ENCODE data around the gene CCDC181.
A peak's percentile ranks its signal among the peaks of the same experiment; 100 is the strongest.
"Not testable (repeated sequence)": the region's sequence is repeated elsewhere in the genome, so short reads cannot be mapped to it uniquely, and the experiment has no call there.

CCDC181 gene

DNA sequence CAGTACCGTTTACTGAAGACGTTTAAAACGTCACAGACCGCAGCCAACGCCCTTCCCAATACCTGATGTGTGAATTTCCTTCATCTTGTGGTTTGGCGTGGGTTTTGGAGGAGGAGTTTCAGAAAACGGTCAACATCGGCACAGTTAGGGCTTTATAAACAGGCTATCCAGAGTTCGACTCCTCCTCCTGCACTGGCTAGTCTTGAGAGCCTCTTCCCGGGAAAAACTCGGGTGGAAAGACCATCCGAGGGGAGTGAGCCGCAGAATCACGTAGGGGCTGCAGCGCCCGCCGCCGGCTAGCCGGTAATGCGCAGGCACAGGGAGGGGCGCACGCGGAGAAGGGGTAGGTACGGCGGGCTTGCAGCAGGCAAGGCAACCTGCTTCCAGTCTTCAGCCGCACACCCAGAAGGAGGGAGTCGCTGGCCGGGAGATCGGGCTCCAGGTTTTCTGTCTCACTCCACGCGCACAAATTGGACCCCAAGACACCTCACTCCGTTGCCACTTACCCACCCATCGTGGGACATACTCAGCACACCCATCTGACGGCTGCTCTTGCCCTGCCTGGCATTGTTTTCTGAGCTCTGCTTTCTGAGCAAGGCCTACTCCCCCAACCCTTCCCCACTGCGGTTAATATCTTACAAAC, 33.0 kb upstream of the CCDC181 start:
- no peak overlapping the region for H3K27ac ChIP-seq (ENCODE audit: low read depth, low read length)
- H3K36me3 ChIP-seq (ENCODE audit: insufficient read depth, low read length), result no peaks in the 10 kb centered on the region
- peaks cover 9% of the 10 kb centered on the region for H3K4me1 ChIP-seq (ENCODE audit: insufficient read depth, low read length)
- no peaks in the 10 kb centered on the region for H3K9me3 ChIP-seq (ENCODE audit: low read length)
- H3K9ac ChIP-seq (ENCODE audit: low read length), result no peak overlapping the region
- peaks cover 0 to 8% of the 10 kb centered on the region in 2 donors for H3K27me3 ChIP-seq (ENCODE audit: control insufficient read depth in 1 of 2, insufficient read depth in 2 of 2, low read length in 2 of 2)
- peak overlapping the region in 1 of 2 donors; percentile 60 for H3K4me3 ChIP-seq (ENCODE audit: low read depth in 1 of 2, low read length in 2 of 2)

DNA sequence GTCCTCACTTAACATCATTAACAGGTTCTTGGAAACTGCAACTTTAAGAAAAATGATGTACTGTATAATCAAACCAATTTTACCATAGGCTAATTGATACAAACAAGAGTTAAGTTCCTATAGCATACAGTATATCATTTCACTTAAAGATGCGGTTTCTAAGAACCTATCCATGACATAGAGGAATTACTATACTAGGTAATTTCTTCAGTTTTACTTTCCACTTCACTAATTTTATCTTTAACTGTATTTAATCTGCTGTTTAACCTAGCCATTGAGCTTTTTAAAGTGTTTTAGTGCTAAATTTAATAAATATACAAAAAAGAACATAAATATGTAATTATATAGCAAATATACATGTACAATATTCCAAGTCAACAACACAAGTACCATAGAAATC, 30.2 kb upstream of the CCDC181 start:
- no peak overlapping the region for H3K27ac ChIP-seq (ENCODE audit: low read depth, low read length)
- peaks cover 9% of the 10 kb centered on the region for H3K4me1 ChIP-seq (ENCODE audit: insufficient read depth, low read length)
- no peak overlapping the region for H3K9ac ChIP-seq (ENCODE audit: low read length)
- H3K9me3 ChIP-seq (ENCODE audit: low read length), result no peaks in the 10 kb centered on the region
- H3K27me3 ChIP-seq (ENCODE audit: control insufficient read depth in 1 of 2, insufficient read depth in 2 of 2, low read length in 2 of 2), result peaks cover 0 to 8% of the 10 kb centered on the region in 2 donors
- H3K36me3 ChIP-seq (ENCODE audit: insufficient read depth, low read length), result no peaks in the 10 kb centered on the region
- no peak overlapping the region for H3K4me3 ChIP-seq (ENCODE audit: low read depth in 1 of 2, low read length in 2 of 2)

DNA sequence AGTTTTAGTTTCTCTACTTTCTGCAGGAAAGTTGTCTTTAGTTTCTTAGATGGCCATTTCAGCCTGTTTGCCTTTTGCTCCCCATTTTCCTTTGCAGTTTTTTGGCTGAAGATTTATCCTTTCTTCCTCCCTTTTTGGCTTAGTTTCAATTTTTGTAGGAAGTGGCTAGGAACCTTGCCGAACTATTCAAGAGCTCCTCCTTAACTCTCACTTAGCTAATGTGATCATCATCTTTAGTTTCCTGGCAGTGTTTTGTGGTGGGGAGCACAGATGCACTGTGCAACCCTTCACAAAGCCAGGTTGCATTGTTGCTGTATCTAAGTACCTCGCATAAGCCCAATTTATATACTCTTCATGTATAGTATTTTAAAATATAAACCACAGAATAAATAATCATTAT, 28.8 kb upstream of the CCDC181 start:
- Histone ChIP-seq H3K9me3 (ENCODE audit: low read length) (no peaks in the 10 kb centered on the region), H3K4me1 (ENCODE audit: insufficient read depth, low read length) (peaks cover 9% of the 10 kb centered on the region), H3K36me3 (ENCODE audit: insufficient read depth, low read length) (no peaks in the 10 kb centered on the region), H3K9ac (ENCODE audit: low read length) (no peak overlapping the region), H3K27me3 (ENCODE audit: control insufficient read depth in 1 of 2, insufficient read depth in 2 of 2, low read length in 2 of 2) (peaks cover 0 to 8% of the 10 kb centered on the region in 2 donors), H3K27ac (ENCODE audit: low read depth, low read length) (no peak overlapping the region), H3K4me3 (ENCODE audit: low read depth in 1 of 2, low read length in 2 of 2) (no peak overlapping the region)

DNA sequence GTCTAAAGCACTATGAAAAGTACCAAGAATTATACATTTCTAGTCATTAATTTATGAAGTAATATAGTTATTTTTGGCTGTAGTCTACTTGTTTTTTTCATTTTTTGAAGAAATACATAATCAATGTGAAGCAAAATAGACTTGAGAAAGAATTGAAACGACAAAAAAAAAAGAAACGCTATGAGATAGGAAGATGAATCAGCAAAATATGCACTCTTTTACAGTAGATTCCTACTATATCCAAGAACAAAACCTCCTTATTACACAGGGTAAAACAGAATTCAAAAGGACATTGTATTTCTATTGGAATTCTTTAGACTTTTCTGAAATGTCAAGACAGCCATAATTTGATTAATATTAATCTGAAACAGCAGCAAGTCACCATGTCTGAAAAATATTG, 25.6 kb upstream of the CCDC181 start:
- Histone ChIP-seq H3K9me3 (ENCODE audit: low read length) (no peaks in the 10 kb centered on the region), H3K4me1 (ENCODE audit: insufficient read depth, low read length) (no peaks in the 10 kb centered on the region), H3K27ac (ENCODE audit: low read depth, low read length) (no peak overlapping the region), H3K36me3 (ENCODE audit: insufficient read depth, low read length) (no peaks in the 10 kb centered on the region), H3K4me3 (ENCODE audit: low read depth in 1 of 2, low read length in 2 of 2) (no peak overlapping the region), H3K9ac (ENCODE audit: low read length) (no peak overlapping the region), H3K27me3 (ENCODE audit: control insufficient read depth in 1 of 2, insufficient read depth in 2 of 2, low read length in 2 of 2) (no peaks in the 10 kb centered on the region)

DNA sequence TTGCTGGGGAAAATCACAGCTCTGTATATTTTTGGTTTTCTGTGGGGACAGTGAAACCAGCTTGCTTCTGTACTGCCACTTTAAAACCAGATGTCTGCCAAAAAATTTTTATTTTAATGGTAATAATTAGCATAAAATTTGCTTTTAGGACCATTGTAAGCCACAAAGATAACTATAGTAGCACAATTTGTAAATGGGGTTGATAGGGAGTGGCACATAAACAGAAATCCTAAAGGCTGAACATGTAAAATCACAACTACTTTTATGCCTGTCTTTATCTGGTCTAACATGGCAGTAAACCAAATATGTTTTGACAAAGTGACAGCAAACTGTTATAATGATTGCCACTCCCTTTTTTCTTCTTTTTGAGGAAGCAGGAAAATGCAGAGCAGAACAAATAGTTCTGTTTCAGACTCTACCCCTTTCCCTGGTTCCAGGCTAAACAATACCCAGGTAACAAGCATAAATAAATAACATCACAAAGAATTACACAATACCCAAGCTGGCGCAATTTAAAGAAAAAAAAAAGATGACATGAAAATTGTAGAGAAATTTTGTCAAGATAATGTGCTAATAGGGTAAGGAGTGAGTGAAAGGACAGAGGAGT, 24.0 kb upstream of the CCDC181 start:
- Histone ChIP-seq H3K27me3 (ENCODE audit: control insufficient read depth in 1 of 2, insufficient read depth in 2 of 2, low read length in 2 of 2) (no peaks in the 10 kb centered on the region), H3K4me1 (ENCODE audit: insufficient read depth, low read length) (no peaks in the 10 kb centered on the region), H3K9ac (ENCODE audit: low read length) (no peak overlapping the region), H3K27ac (ENCODE audit: low read depth, low read length) (no peak overlapping the region), H3K36me3 (ENCODE audit: insufficient read depth, low read length) (no peaks in the 10 kb centered on the region), H3K4me3 (ENCODE audit: low read depth in 1 of 2, low read length in 2 of 2) (no peak overlapping the region), H3K9me3 (ENCODE audit: low read length) (no peaks in the 10 kb centered on the region)

DNA sequence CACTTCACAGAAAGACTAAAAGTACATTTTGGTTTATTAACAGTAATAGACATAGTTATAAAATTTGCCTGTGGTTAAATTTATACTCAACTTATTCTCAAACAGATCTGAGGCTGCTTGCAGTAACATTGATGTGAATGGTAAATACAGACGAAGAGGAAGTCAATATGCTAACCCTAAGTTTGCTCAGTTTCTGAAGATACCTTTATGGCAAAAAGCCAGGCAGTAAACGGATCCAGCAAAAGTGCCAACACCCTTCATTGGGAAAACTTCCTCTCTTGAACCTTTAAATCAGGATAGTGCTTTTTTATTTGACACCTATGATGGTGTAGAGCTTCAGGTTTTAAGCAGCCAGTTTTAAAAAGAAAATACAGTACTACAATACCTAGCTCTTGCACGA, 16.6 kb upstream of the CCDC181 start:
- Histone ChIP-seq H3K27ac (ENCODE audit: low read depth, low read length) (no peak overlapping the region), H3K36me3 (ENCODE audit: insufficient read depth, low read length) (no peaks in the 10 kb centered on the region), H3K9me3 (ENCODE audit: low read length) (no peaks in the 10 kb centered on the region), H3K4me1 (ENCODE audit: insufficient read depth, low read length) (no peaks in the 10 kb centered on the region), H3K9ac (ENCODE audit: low read length) (no peak overlapping the region), H3K27me3 (ENCODE audit: control insufficient read depth in 1 of 2, insufficient read depth in 2 of 2, low read length in 2 of 2) (no peaks in the 10 kb centered on the region), H3K4me3 (ENCODE audit: low read depth in 1 of 2, low read length in 2 of 2) (no peak overlapping the region)

DNA sequence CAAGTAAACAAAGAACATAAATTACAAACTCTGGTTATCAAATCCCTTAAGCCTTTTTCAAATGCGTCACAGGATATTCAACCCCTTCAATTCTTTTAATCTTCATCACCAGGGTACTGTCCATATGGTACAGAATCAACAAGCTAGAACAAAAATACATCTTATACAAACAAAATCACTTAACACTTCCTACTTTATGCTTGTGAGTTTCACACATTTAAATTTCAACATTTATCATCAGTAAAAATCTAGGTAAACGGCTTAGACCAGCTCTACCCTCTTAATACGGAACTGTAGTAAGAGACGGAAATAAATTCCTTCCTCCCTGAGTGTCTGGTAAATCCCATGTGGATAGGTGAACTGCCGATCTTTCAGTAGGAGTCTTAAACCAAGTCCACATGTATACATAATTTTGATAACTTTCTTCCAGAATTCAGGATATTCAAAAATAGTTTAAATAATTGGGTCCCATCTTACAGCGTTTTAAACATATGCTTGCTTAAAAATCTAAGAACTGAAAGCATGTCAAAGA, 1.0 kb downstream of the CCDC181 start:
- Histone ChIP-seq H3K9ac (ENCODE audit: low read length) (no peak overlapping the region), H3K9me3 (ENCODE audit: low read length) (no peaks in the 10 kb centered on the region), H3K27me3 (ENCODE audit: control insufficient read depth in 1 of 2, insufficient read depth in 2 of 2, low read length in 2 of 2) (no peaks in the 10 kb centered on the region), H3K4me3 (ENCODE audit: low read depth in 1 of 2, low read length in 2 of 2) (no peak overlapping the region), H3K36me3 (ENCODE audit: insufficient read depth, low read length) (no peaks in the 10 kb centered on the region), H3K4me1 (ENCODE audit: insufficient read depth, low read length) (no peaks in the 10 kb centered on the region), H3K27ac (ENCODE audit: low read depth, low read length) (no peak overlapping the region)

DNA sequence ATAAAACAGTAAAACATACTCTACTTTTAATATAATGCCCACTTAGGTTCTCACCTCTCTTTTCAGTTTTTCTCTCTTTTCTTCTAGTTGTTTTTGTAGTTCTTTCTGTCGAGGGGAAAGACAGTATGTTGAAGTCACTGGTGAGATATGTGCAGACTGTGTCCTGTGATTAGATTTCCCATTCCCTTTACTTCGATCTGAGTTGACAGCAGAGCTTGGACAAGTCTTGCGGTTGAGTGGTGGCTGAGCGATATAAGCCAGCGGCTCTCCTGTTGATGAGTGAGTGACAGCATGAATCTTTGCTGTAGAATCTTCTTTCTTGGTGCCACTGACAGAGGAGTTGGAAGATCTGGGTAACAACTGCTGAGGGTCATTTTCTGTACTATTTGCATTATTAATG, 6.0 kb downstream of the CCDC181 start:
- H3K4me1 ChIP-seq (ENCODE audit: insufficient read depth, low read length), result no peaks in the 10 kb centered on the region
- H3K27me3 ChIP-seq (ENCODE audit: control insufficient read depth in 1 of 2, insufficient read depth in 2 of 2, low read length in 2 of 2), result no peaks in the 10 kb centered on the region
- no peaks in the 10 kb centered on the region for H3K9me3 ChIP-seq (ENCODE audit: low read length)
- no peak overlapping the region for H3K4me3 ChIP-seq (ENCODE audit: low read depth in 1 of 2, low read length in 2 of 2)
- no peak overlapping the region for H3K9ac ChIP-seq (ENCODE audit: low read length)
- no peak overlapping the region for H3K27ac ChIP-seq (ENCODE audit: low read depth, low read length)
- no peaks in the 10 kb centered on the region for H3K36me3 ChIP-seq (ENCODE audit: insufficient read depth, low read length)

DNA sequence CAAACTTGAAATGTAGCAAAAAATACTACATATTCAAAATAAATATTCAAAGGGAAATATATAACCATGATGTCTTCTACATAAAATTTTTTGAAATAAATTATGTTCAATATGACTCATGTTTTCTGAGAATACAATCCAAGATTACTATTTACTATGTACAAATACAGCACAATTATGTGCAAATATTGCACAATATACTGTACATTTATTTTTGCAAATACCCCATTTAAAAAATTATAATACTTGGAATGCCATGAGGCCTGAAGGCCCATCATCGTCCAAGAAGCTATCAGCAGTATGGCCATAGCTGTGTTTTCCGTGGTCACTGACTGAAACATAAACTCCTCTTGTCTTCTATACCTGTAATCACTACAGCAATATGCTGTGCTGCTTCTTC, 12.3 kb downstream of the CCDC181 start:
- Histone ChIP-seq H3K27ac (ENCODE audit: low read depth, low read length) (no peak overlapping the region), H3K4me1 (ENCODE audit: insufficient read depth, low read length) (no peaks in the 10 kb centered on the region), H3K36me3 (ENCODE audit: insufficient read depth, low read length) (no peaks in the 10 kb centered on the region), H3K9me3 (ENCODE audit: low read length) (no peaks in the 10 kb centered on the region), H3K27me3 (ENCODE audit: control insufficient read depth in 1 of 2, insufficient read depth in 2 of 2, low read length in 2 of 2) (no peaks in the 10 kb centered on the region), H3K9ac (ENCODE audit: low read length) (no peak overlapping the region), H3K4me3 (ENCODE audit: low read depth in 1 of 2, low read length in 2 of 2) (no peak overlapping the region)

DNA sequence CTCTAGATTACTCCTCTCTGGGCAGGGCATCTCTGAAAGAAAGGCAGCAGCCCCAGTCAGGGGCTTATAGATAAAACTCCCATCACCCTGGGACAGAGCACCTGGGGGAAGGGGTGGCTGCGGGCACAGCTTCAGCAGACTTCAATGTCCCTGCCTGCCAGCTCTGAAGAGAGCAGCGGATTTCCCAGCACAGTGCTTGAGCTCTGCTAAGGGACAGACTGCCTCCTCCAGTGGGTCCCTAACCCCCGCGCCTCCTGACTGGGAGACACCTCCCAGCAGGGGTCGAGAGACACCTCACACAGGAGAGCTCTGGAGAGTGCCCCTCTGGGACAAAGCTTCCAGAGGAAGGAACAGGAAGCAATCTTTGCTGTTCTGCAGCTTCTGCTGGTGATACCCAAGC, 18.9 kb downstream of the CCDC181 start:
- not testable (repeated sequence) for H3K27me3 ChIP-seq (ENCODE audit: control insufficient read depth in 1 of 2, insufficient read depth in 2 of 2, low read length in 2 of 2); H3K36me3 ChIP-seq (ENCODE audit: insufficient read depth, low read length); H3K4me3 ChIP-seq (ENCODE audit: low read depth in 1 of 2, low read length in 2 of 2); H3K9ac ChIP-seq (ENCODE audit: low read length); H3K4me1 ChIP-seq (ENCODE audit: insufficient read depth, low read length); H3K27ac ChIP-seq (ENCODE audit: low read depth, low read length); H3K9me3 ChIP-seq (ENCODE audit: low read length)

DNA sequence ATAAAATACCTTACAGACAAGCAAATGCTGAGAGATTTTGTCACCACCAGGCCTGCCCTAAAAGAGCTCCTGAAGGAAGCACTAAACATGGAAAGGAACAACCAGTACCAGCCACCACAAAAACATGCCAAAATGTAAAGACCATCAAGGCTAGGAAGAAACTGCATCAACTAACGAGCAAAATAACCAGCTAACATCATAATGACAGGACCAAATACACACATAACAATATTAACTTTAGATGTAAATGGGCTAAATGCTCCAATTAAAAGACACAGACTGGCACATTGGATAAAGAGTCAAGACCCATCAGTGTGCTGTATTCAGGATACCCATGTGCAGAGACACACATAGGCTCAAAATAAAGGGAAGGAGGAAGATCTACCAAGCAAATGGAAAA, 24.7 kb downstream of the CCDC181 start:
- H3K9ac ChIP-seq (ENCODE audit: low read length); H3K4me3 ChIP-seq (ENCODE audit: low read depth in 1 of 2, low read length in 2 of 2); H3K4me1 ChIP-seq (ENCODE audit: insufficient read depth, low read length); H3K9me3 ChIP-seq (ENCODE audit: low read length); H3K27me3 ChIP-seq (ENCODE audit: control insufficient read depth in 1 of 2, insufficient read depth in 2 of 2, low read length in 2 of 2); H3K27ac ChIP-seq (ENCODE audit: low read depth, low read length); H3K36me3 ChIP-seq (ENCODE audit: insufficient read depth, low read length): not testable (repeated sequence)

DNA sequence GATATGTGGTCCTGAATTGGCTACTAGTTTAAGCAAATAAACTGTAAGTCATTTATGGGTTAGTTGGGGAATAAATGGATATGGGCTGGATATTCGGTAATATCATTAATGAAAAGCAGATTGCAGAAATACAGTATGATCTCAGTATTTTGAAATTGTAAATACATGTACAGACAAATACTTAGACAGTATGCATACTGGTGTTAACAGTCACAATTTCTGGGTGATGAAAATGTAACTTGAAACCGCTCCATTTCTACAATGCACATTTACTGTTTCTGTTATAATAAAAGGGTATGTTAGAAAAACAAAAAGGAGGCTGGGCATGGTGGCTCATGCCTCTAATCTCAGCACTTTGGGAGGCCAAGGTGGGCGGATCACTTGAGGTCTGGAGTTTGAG, 31.3 kb downstream of the CCDC181 start:
- no peaks in the 10 kb centered on the region for H3K4me1 ChIP-seq (ENCODE audit: insufficient read depth, low read length)
- no peak overlapping the region for H3K4me3 ChIP-seq (ENCODE audit: low read depth in 1 of 2, low read length in 2 of 2)
- H3K27ac ChIP-seq (ENCODE audit: low read depth, low read length), result no peak overlapping the region
- H3K9ac ChIP-seq (ENCODE audit: low read length), result no peak overlapping the region
- peaks cover 9% of the 10 kb centered on the region for H3K36me3 ChIP-seq (ENCODE audit: insufficient read depth, low read length)
- H3K27me3 ChIP-seq (ENCODE audit: control insufficient read depth in 1 of 2, insufficient read depth in 2 of 2, low read length in 2 of 2), result no peaks in the 10 kb centered on the region
- H3K9me3 ChIP-seq (ENCODE audit: low read length), result no peaks in the 10 kb centered on the region
